Measurements from ENCODE around the gene OLFM4.
"Not testable (repeated sequence)": the region's sequence is repeated elsewhere in the genome, so short reads cannot be mapped to it uniquely, and the experiment has no call there.

Gene OLFM4, protein sequence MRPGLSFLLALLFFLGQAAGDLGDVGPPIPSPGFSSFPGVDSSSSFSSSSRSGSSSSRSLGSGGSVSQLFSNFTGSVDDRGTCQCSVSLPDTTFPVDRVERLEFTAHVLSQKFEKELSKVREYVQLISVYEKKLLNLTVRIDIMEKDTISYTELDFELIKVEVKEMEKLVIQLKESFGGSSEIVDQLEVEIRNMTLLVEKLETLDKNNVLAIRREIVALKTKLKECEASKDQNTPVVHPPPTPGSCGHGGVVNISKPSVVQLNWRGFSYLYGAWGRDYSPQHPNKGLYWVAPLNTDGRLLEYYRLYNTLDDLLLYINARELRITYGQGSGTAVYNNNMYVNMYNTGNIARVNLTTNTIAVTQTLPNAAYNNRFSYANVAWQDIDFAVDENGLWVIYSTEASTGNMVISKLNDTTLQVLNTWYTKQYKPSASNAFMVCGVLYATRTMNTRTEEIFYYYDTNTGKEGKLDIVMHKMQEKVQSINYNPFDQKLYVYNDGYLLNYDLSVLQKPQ

DNA sequence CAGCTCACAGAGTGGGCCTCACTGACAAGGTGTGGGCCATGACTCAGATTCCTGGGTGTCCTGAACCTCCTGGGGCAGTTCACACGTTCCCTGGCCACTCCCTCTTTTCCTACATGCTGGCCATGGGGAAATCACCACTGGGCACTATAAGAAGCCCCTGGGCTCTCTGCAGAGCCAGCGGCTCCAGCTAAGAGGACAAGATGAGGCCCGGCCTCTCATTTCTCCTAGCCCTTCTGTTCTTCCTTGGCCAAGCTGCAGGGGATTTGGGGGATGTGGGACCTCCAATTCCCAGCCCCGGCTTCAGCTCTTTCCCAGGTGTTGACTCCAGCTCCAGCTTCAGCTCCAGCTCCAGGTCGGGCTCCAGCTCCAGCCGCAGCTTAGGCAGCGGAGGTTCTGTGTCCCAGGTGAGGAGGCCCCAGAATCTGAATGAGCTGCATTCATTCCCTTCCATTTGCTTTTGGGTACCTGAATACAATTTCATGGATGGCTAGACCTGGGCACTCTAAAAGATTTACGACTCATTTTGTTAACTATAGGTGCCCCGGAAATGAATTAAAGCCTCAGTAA, at the start of gene OLFM4:
OLFM4 (plus strand) TSS at position 177 of the 567 bp plus-strand sequence; CDS start at position 201, 24 bp downstream.
- DNase-seq (ENCODE audit: low read depth in 2 of 2) = no peak

DNA sequence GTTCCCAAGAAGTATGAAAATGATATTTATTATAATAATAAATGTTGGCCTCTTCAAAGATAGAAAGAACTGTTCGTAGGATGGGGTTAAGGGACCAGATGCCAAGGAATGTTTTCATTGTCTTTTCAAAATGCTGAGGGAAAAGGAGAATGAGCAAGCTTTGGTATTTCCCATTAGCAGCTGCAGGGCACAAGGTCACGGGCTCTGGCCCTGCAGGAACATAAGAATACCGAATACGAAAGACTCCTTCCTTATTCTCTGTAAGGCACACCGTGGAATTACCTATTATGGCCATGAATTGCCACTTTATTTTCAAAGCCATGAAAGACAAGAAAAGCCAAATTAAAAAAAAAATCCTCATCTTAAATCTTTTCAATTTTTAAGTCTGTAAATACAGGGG, 49.6 kb upstream of the OLFM4 start:
- DNase-seq (ENCODE audit: low read depth in 2 of 2) = no peak

GRCh38 chr13:52980695-52981094, 47.9 kb upstream of the OLFM4 start:
- no peak for DNase-seq (ENCODE audit: low read depth in 2 of 2)

GRCh38 chr13:52983836-52984235, 44.8 kb upstream of the OLFM4 start:
- no peak for DNase-seq (ENCODE audit: low read depth in 2 of 2)

- no peak for DNase-seq (ENCODE audit: low read depth in 2 of 2)
Measured at GRCh38 chr13:52984881-52985363, 43.7 kb upstream of the OLFM4 start.

- no peak for DNase-seq (ENCODE audit: low read depth in 2 of 2)
Measured at GRCh38 chr13:52991344-52992020, 37.1 kb upstream of the OLFM4 start.

DNA sequence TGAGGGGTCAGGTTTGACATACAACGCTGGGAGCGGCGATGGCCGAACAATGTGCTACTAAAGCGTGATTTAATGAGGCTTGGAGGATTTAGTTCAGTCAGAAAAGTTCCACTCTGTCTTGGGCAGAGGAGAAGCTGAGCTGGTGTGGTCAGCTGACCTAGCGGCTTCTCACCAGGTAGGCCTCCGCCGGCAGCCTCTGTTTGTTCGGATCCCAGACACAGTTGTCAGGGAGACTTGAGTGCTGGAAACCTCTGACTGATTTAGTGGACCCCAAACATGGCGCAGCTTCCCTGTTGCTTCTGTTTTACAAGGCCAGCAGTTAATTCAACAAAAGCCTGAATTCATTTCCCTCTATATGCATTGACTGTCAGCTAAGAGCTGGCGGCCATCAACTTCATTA, 36.5 kb upstream of the OLFM4 start:
- no peak for DNase-seq (ENCODE audit: low read depth in 2 of 2)

DNA sequence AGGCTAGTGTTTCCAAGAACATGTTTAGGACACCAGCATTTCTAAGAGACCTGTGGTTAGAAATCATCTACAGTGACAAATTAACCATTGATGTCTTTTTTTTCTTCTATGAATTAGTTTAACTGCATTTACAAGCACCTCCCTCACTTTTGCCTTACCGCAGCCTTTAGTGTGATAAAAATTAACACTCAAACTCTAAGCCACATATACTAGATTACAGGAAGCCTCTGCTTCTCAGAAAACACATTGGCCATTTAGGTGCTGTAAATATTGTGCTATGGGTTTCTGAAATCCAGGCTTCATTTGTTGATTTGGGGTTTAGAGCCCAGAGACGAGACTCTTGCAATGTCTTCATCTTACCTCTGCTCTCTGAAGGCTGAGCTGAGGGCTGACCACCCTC, 34.6 kb upstream of the OLFM4 start:
- DNase-seq (ENCODE audit: low read depth in 2 of 2) = no peak

GRCh38 chr13:52994865-52995264, 33.7 kb upstream of the OLFM4 start:
- DNase-seq (ENCODE audit: low read depth in 2 of 2) = no peak

DNA sequence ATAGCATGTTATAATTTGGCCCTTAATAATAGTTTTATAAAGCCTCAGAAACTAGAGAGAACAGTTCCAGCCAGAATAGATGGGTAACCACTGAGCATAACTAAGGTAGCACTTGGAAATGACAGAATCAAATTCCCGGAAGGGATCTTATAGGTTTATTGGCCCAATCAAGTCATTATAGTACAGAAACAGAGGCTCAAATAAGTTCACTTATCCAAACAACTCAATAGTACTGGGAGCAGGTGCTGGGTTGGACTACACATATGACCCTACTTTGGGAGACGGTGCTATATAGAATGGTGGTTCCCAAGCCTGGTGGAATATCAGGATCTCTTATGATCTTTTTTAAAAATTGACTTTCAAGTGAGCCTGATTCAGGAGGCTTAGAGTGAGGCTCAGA, 32.7 kb upstream of the OLFM4 start:
- no peak for DNase-seq (ENCODE audit: low read depth in 2 of 2)

GRCh38 chr13:52997951-52998876, 30.4 kb upstream of the OLFM4 start:
- DNase-seq (ENCODE audit: low read depth in 2 of 2) = no peak

GRCh38 chr13:52999093-52999696, 29.4 kb upstream of the OLFM4 start:
- DNase-seq (ENCODE audit: low read depth in 2 of 2) = no peak

DNA sequence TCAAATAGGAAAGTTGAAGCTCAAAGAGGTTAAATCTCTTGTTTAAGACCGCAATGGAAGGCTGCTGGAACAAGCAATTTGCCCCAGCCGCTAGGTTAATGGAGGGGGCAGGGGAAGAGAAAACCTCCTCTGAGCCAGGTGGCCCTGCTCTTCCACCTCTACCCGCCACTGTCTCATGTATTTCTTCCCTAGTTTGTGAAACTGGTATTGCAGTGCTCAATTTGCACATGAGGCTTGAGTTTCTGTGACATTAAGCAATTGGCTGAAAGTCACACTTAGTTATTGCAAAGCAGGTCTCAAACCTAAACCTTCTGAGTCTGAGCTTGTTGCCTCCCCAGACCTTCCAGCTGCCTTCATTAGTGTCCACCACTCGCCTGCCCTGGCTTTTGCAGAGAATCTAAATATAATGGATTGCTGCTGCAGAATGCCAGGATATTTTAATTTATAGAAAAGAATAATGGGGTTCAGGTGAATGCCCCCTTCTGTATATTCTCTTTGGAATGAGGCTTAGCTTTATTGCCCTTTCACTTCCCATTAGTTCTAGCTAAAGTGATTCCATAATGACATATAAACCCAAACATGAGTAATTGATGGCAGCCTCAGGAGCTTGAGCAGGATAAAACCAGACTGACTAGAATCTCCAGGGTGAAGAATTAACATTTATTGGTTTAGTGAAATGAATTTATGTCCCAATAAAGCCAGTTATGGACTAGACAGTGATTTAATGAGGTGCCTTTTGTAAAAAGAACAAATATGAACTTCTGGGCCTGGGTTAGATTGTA, 27.0 kb upstream of the OLFM4 start:
- DNase-seq (ENCODE audit: low read depth in 2 of 2) = no peak

- DNase-seq (ENCODE audit: low read depth in 2 of 2) = no peak
Measured at GRCh38 chr13:53004573-53004972, 24.0 kb upstream of the OLFM4 start.

GRCh38 chr13:53005626-53006025, 23.0 kb upstream of the OLFM4 start:
- no peak for DNase-seq (ENCODE audit: low read depth in 2 of 2)

DNA sequence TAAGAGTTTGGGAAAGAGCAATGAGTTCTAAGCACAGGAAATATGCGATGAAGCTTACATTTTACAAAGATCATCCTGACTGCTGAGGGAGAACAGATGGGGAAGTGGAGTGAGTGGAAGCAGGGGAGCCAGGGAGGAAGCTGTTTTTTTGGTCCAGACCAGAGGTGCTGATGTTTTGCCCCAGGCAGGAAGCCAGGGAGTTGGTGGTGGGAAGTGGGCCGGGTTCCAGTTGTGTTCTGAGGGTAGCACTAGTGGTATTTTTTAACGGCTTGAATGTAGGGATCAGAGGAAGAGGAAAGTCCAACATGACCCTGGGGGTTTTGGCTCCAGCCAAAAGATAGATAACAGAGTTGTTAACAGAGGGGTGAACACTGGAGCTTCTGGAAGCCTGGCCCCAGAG, 20.7 kb upstream of the OLFM4 start:
- DNase-seq (ENCODE audit: low read depth in 2 of 2) = no peak

GRCh38 chr13:53010374-53011105, 18.1 kb upstream of the OLFM4 start:
- DNase-seq (ENCODE audit: low read depth in 2 of 2) = no peak

- DNase-seq (ENCODE audit: low read depth in 2 of 2) = no peak
Measured at GRCh38 chr13:53012707-53013106, 15.9 kb upstream of the OLFM4 start.

DNA sequence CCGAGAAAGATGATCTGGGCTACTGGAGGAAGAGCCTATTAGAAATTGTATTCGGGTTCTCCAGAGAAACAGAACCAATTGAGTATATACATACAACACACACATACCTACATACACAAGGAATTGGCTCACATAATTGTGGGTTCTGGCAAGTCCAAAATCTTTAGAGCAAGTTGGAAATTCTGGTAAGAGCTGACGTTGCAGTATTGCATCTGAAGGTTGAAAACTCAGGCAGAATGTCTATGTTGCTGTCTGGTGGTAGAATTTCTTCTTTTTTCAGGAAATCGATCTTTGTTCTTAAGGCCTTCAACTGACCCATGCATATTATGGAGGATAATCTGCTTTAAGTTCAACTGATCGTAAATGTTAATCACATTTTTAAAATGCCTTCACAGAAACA, 15.5 kb upstream of the OLFM4 start:
- no peak for DNase-seq (ENCODE audit: low read depth in 2 of 2)

- DNase-seq (ENCODE audit: low read depth in 2 of 2) = not testable (repeated sequence)
Measured at GRCh38 chr13:53014018-53014417, 14.6 kb upstream of the OLFM4 start.
